Activated CD4-positive, CD25-positive, alpha-beta regulatory T cell treated with anti-CD3 and anti-CD28 coated beads, Interleukin-2, amount 50 U/mL, for 16 hours (primary cell): Measurements from ENCODE around the gene GOLGA6L7.
"Not testable (repeated sequence)": the region's sequence is repeated elsewhere in the genome, so short reads cannot be mapped to it uniquely, and the experiment has no call there.

Experiments used
- DNase-seq: peaks from one replicate; pipeline ENCODE4 v3.0.0-alpha.2; 2020; ENCODE audit warnings: low read depth, low spot score

The GOLGA6L7 gene

GRCh38 chr15:28848521-28848920, at the start of gene GOLGA6L7:
TSS of gene GOLGA6L7 (minus strand) at chr15:28848644. CDS start at chr15:28848549, 95 bp downstream.
- DNase-seq: not testable (repeated sequence)

GRCh38 chr15:28897861-28898585, 49.6 kb upstream of the GOLGA6L7 start:
- no peak for DNase-seq

GRCh38 chr15:28896951-28897350, 48.5 kb upstream of the GOLGA6L7 start:
- no peak for DNase-seq

- DNase-seq: no peak
Observed at GRCh38 chr15:28895566-28895965, 47.1 kb upstream of the GOLGA6L7 start.

GRCh38 chr15:28895146-28895545, 46.7 kb upstream of the GOLGA6L7 start:
- no peak for DNase-seq

GRCh38 chr15:28894631-28895030, 46.2 kb upstream of the GOLGA6L7 start:
- DNase-seq: no peak

GRCh38 chr15:28892789-28893610, 44.6 kb upstream of the GOLGA6L7 start:
- no peak for DNase-seq

- DNase-seq: no peak
Observed at GRCh38 chr15:28891588-28891987, 43.1 kb upstream of the GOLGA6L7 start.

GRCh38 chr15:28890711-28891495, 42.5 kb upstream of the GOLGA6L7 start:
- no peak for DNase-seq

GRCh38 chr15:28890291-28890690, 41.8 kb upstream of the GOLGA6L7 start:
- DNase-seq: not testable (repeated sequence)

- DNase-seq: not testable (repeated sequence)
Observed at GRCh38 chr15:28889871-28890270, 41.4 kb upstream of the GOLGA6L7 start.

GRCh38 chr15:28889346-28889745, 40.9 kb upstream of the GOLGA6L7 start:
- no peak for DNase-seq

- no peak for DNase-seq
Observed at GRCh38 chr15:28888900-28889299, 40.5 kb upstream of the GOLGA6L7 start.

- DNase-seq: no peak
Observed at GRCh38 chr15:28888302-28888894, 40.0 kb upstream of the GOLGA6L7 start.

GRCh38 chr15:28887339-28888174, 39.1 kb upstream of the GOLGA6L7 start:
- no peak for DNase-seq

GRCh38 chr15:28886431-28887338, 38.2 kb upstream of the GOLGA6L7 start:
- no peak for DNase-seq

- no peak for DNase-seq
Observed at GRCh38 chr15:28885630-28886430, 37.4 kb upstream of the GOLGA6L7 start, which contains the start of gene APBA2. TSS of gene APBA2 (plus strand) at chr15:28885974. CDS start at chr15:29053885, 167,911 bp downstream.

GRCh38 chr15:28885128-28885629, 36.7 kb upstream of the GOLGA6L7 start:
- DNase-seq: no peak
